MCF 10A (cell line): Measurements from ENCODE around the gene SOBP. TPM values are rescaled to one million over a fixed set of nuclear protein-coding genes. Genes with fewer than 3 reads are reported as not detected.

ENCODE experiments used
- BruUV-seq: library from RNA; stranded (reverse); fragments of 400-500 nt; replicated peaks from 2 replicates; lab custom pipeline; 2021; lab: Mats Ljungman, UMichigan
- CTCF ChIA-PET: fragments of 300-600 bp; sonication (Branson Sonifier 250); formaldehyde crosslinking; extraction: SDS; loops from one replicate; lab custom pipeline; 2021; ENCODE audit warnings: antibody characterized with exemption, inconsistent platforms; lab: Yijun Ruan, JAX
- POLR2A ChIA-PET: fragments of 300-600, 350-650 bp; sonication (Branson Sonifier 250); formaldehyde crosslinking; extraction: SDS; loops from one replicate; lab custom pipeline; 2020; ENCODE audit warnings: antibody characterized with exemption, inconsistent platforms; lab: Yijun Ruan, JAX
- DNase-seq: peaks from one replicate; pipeline ENCODE4 v3.0.0-alpha.2; 2018; ENCODE audit not compliant: unreplicated experiment
- H3K27ac Mint-ChIP-seq: one replicate; pipeline ENCODE4 v1.8.0; 2022; ENCODE audit warnings: mild to moderate bottlenecking, low read depth, mixed read lengths; ENCODE audit not compliant: unreplicated experiment
- H3K27me3 Mint-ChIP-seq: one replicate; pipeline ENCODE4 v1.8.0; 2022; ENCODE audit warnings: mixed read lengths; ENCODE audit not compliant: insufficient read depth, unreplicated experiment
- H3K36me3 Mint-ChIP-seq: one replicate; pipeline ENCODE4 v1.8.0; 2022; ENCODE audit warnings: mild to moderate bottlenecking, moderate library complexity, mixed read lengths; ENCODE audit not compliant: insufficient read depth, unreplicated experiment
- H3K4me1 Mint-ChIP-seq: one replicate; pipeline ENCODE4 v1.8.0; 2022; ENCODE audit warnings: mixed read lengths; ENCODE audit not compliant: insufficient read depth, unreplicated experiment
- H3K4me3 Mint-ChIP-seq: one replicate; pipeline ENCODE4 v1.8.0; 2022; ENCODE audit warnings: mild to moderate bottlenecking, moderate library complexity, mixed read lengths; ENCODE audit not compliant: unreplicated experiment
- H3K9me3 Mint-ChIP-seq: one replicate; pipeline ENCODE4 v1.8.0; 2022; ENCODE audit warnings: mixed read lengths; ENCODE audit not compliant: unreplicated experiment
- CTCF ChIP-seq: fragments of 200-600 bp; IDR thresholded peaks from one replicate; pipeline ENCODE4 v1.8.0; 2022; ENCODE audit warnings: antibody characterized with exemption, mild to moderate bottlenecking; ENCODE audit not compliant: unreplicated experiment
- intact Hi-C: fragments of 100-400 bp; cut with micrococcal nuclease; formaldehyde crosslinking; loops from 2 replicates; pipeline ENCODE4 v1.14.1; 2022
- total RNA-seq: library from RNA; stranded (reverse); gene quantifications from 2 replicates; pipeline ENCODE4 v1.2.3, GENCODE V29; 2022

The SOBP gene
- total RNA-seq, 1 experiment from 2014 or later = 0.21 TPM

DNA sequence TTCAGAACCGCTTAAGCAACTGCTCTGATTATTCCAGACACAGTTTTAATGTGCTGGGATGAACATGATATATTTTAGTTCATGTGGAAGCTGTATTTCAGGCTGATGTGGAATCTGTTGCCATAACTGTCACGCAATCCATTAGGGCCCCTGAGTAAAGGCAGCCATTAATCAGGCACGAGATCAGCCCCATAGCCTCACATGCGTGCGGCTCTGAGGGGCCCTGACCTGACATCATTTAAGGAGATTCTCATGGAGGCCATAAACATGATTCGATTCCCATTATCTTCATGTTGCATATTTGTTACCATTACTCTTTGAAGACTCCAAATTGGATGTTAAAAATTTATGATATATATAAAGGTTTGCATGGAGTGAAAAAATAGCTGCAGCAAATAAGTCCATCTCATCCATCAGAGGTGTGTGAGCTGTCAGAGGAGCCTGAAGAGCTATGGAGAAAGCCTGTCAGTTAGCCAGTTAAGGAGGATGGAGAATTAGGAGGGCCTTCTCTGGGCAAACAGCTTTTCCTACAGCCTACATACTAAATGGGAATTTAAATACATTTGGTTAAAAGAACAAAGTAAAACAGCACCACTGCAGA, 89.6 kb downstream of the SOBP start:
- ChIA-PET CTCF (no interaction called here), POLR2A (no interaction called here)
- peaks cover 29% of the 10 kb centered on the region for H3K27me3 Mint-ChIP-seq
- no peaks in the 10 kb centered on the region for H3K36me3 Mint-ChIP-seq
- no peaks in the 10 kb centered on the region for H3K9me3 Mint-ChIP-seq
- intact Hi-C loops = no loop called here
- H3K4me1 Mint-ChIP-seq = peaks cover 4% of the 10 kb centered on the region
- no peak overlapping the region for H3K4me3 Mint-ChIP-seq
- H3K27ac Mint-ChIP-seq = no peak overlapping the region
- DNase-seq = no peak
- no peak for TF ChIP-seq CTCF
- BruUV-seq = no TSS peak

DNA sequence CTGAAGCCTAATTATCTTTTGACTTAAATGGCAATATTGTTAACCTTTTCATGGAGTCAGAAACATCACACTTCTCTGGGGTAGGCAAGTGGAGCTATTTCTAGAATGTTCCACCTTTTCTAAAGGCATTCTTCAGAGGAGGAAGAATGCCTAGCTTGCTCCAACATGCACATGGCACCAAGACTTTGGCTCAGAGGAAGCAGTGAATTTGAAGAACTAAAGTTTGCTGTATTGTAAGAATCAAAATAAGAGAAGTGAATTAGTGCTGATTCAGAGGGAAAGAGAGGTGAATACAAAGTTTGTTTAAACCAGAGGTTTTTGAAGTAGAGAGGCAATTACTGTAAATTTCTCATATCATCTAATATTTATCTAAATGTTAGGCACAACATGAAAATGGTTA, 92.2 kb downstream of the SOBP start:
- H3K9me3 Mint-ChIP-seq = no peaks in the 10 kb centered on the region
- no TSS peak for BruUV-seq
- no peak overlapping the region for H3K4me3 Mint-ChIP-seq
- H3K27ac Mint-ChIP-seq = no peak overlapping the region
- H3K27me3 Mint-ChIP-seq = peaks cover 40% of the 10 kb centered on the region
- H3K36me3 Mint-ChIP-seq = no peaks in the 10 kb centered on the region
- no peaks in the 10 kb centered on the region for H3K4me1 Mint-ChIP-seq
- no peak for TF ChIP-seq CTCF
- CTCF ChIA-PET = interaction anchor here (0.7 to 1.0 kb wide), 3 partner anchors 30 to 137 kb away, joined by 3 to 5 read pairs (median 3); no protein-coding TSS in a partner anchor
- POLR2A ChIA-PET = no interaction called here
- intact Hi-C loops = no loop called here
- no peak for DNase-seq

DNA sequence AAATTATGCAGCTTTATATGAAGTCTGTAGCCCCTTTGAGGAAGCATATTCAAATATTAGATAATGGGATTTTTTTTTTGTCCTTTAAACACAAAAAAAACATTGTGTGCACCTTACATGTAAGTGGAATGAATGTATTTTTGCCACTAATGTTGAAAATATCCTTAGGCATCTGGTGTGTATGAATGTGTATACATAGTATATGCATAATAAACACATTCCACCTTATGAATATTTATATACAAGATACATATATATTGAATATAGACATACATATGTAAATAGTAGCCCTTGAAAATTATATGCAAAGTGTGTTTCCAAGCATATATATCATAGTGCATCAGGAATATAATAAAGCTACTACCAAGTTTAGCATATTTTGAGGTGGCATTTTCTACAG, 94.8 kb downstream of the SOBP start:
- TF ChIP-seq CTCF = no peak
- Mint-ChIP-seq H3K36me3 (no peaks in the 10 kb centered on the region), H3K27me3 (peaks cover 66% of the 10 kb centered on the region), H3K4me1 (no peaks in the 10 kb centered on the region), H3K27ac (no peak overlapping the region), H3K4me3 (no peak overlapping the region), H3K9me3 (no peaks in the 10 kb centered on the region)
- ChIA-PET CTCF (interaction anchor here (0.7 to 1.0 kb wide), 2 partner anchors 8 to 18 kb away, joined by 3 read pairs; no protein-coding TSS in a partner anchor), POLR2A (interaction anchor here (0.7 kb wide), 1 partner anchor 111 kb away, joined by 3 read pairs; no protein-coding TSS in a partner anchor)
- intact Hi-C loops = no loop called here
- no TSS peak for BruUV-seq
- DNase-seq = no peak

- CTCF ChIA-PET = interaction anchor here (0.6 kb wide), 1 partner anchor 80 kb away, joined by 5 read pairs; no protein-coding TSS in a partner anchor
- intact Hi-C loops = no loop called here
- no peaks in the 10 kb centered on the region for H3K4me1 Mint-ChIP-seq
- TF ChIP-seq CTCF = no peak
- no peak overlapping the region for H3K27ac Mint-ChIP-seq
- BruUV-seq = no TSS peak
- DNase-seq = no peak
- POLR2A ChIA-PET = no interaction called here
- H3K9me3 Mint-ChIP-seq = no peaks in the 10 kb centered on the region
- no peak overlapping the region for H3K4me3 Mint-ChIP-seq
- H3K36me3 Mint-ChIP-seq = peaks cover 5% of the 10 kb centered on the region
- peaks cover 67% of the 10 kb centered on the region for H3K27me3 Mint-ChIP-seq
Measured at GRCh38 chr6:107585815-107586435, 96.0 kb downstream of the SOBP start.
